Brain microvascular endothelial cell (primary cell): ENCODE measurements around the gene KRTAP9-6.
"Not testable (repeated sequence)": the region's sequence is repeated elsewhere in the genome, so short reads cannot be mapped to it uniquely, and the experiment has no call there.

Experiments
- DNase-seq: peaks from one replicate; pipeline ENCODE4 v3.0.0-alpha.2; 2020
- H3K27ac ChIP-seq: fragments of 250-450 bp; sonication (Bioruptor Pico); 2 replicates; pipeline ENCODE4 v1.5.1; 2020; ENCODE audit warnings: mild to moderate bottlenecking, moderate library complexity
- H3K27me3 ChIP-seq: fragments of 250-450 bp; sonication (Bioruptor Pico); replicated peaks from 2 replicates; pipeline ENCODE4 v1.5.1; 2020; ENCODE audit warnings: mild to moderate bottlenecking
- H3K36me3 ChIP-seq: fragments of 250-450 bp; sonication (Bioruptor Pico); replicated peaks from 2 replicates; pipeline ENCODE4 v1.5.1; 2020; ENCODE audit warnings: mild to moderate bottlenecking
- H3K4me3 ChIP-seq: 2 replicates; pipeline ENCODE4 v1.5.1; 2011; ENCODE audit warnings: low read depth, mild to moderate bottlenecking, control low read depth, low read length, moderate library complexity
- CTCF ChIP-seq: IDR thresholded peaks from 2 replicates; pipeline ENCODE4 v1.5.1; 2011; ENCODE audit warnings: low read depth, mild to moderate bottlenecking, moderate library complexity, low read length, control low read depth, inconsistent platforms; ENCODE audit errors: missing control alignments
- in situ Hi-C: cut with HindIII; loops from 2 replicates; pipeline ENCODE4 v1.10.0; 2017; ENCODE audit warnings: low sequenced_read_pairs, low pct_ligation_motif_present

Gene KRTAP9-6

GRCh38 chr17:41231731-41232130, 33.4 kb upstream of the KRTAP9-6 start:
- no peak for DNase-seq
- Histone ChIP-seq H3K4me3 (no peak overlapping the region), H3K36me3 (no peaks in the 10 kb centered on the region), H3K27me3 (no peaks in the 10 kb centered on the region), H3K27ac (no peak overlapping the region)
- TF ChIP-seq CTCF: no peak
- in situ Hi-C loops: no loop called here

GRCh38 chr17:41232399-41233105, 32.6 kb upstream of the KRTAP9-6 start, which contains the start of gene KRTAP9-3:
TSS of gene KRTAP9-3 (plus strand) at chr17:41232449. CDS start at chr17:41232502, 53 bp downstream.
- H3K27me3 ChIP-seq, H3K4me3 ChIP-seq, H3K36me3 ChIP-seq, in situ Hi-C loops, DNase-seq, H3K27ac ChIP-seq: not testable (repeated sequence)

DNA sequence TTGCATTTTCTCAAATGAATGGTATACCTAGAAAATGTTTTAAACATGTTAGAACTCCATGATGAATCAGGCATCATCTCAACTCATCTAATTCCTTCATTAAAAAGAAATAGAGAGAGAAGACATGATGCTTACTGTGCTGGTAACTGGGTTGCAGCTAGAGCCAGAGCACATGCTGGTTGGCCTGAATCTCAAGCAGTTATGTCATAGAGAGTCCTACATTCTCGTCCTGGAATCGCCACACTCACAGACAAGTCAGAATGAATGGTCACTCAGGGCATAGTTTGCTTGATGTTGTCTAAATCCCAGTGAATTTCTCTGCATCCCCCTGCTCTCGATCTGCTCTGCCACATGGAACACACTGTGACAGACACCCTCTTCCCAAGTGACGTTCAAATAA, 28.1 kb upstream of the KRTAP9-6 start:
- in situ Hi-C loops, DNase-seq, H3K36me3 ChIP-seq, H3K4me3 ChIP-seq, H3K27ac ChIP-seq, H3K27me3 ChIP-seq: not testable (repeated sequence)

DNA sequence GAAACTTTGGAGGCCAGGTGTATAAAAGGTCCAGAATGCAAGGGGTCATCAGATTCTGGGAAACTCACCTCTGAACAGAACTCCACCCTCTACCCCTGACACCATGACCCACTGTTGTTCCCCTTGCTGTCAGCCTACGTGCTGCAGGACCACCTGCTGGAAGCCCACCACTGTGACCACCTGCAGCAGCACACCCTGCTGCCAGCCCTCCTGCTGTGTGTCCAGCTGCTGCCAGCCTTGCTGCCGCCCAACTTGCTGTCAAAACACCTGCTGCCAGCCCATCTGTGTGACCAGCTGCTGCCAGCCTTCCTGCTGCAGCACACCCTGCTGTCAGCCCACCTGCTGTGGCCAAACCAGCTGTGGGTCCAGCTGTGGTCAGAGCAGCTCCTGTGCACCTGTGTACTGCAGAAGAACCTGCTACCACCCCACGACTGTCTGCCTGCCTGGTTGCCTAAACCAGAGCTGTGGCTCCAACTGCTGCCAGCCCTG, 27.2 kb upstream of the KRTAP9-6 start, which contains the start of gene KRTAP9-8:
Gene KRTAP9-8 (plus strand): TSS at position 51 of the 489 bp plus-strand sequence. CDS start 53 bp downstream, at position 104.
- H3K27me3 ChIP-seq, H3K36me3 ChIP-seq, H3K27ac ChIP-seq, in situ Hi-C loops, H3K4me3 ChIP-seq, DNase-seq: not testable (repeated sequence)

- H3K27me3 ChIP-seq, DNase-seq, in situ Hi-C loops, H3K36me3 ChIP-seq, H3K27ac ChIP-seq, H3K4me3 ChIP-seq: not testable (repeated sequence)
Observed at GRCh38 chr17:41246995-41247787, 18.0 kb upstream of the KRTAP9-6 start.

- H3K4me3 ChIP-seq, in situ Hi-C loops, H3K27me3 ChIP-seq, H3K27ac ChIP-seq, DNase-seq, H3K36me3 ChIP-seq: not testable (repeated sequence)
Observed at GRCh38 chr17:41249637-41250240, 15.4 kb upstream of the KRTAP9-6 start, which contains the start of gene KRTAP9-4. TSS of gene KRTAP9-4 (plus strand) at chr17:41249687. CDS start at chr17:41249721, 34 bp downstream.

GRCh38 chr17:41251261-41251660, 13.9 kb upstream of the KRTAP9-6 start:
- Histone ChIP-seq H3K27me3 (no peaks in the 10 kb centered on the region), H3K4me3 (no peak overlapping the region), H3K36me3 (no peaks in the 10 kb centered on the region), H3K27ac (no peak overlapping the region)
- TF ChIP-seq CTCF: no peak
- DNase-seq: no peak
- in situ Hi-C loops: no loop called here

- Histone ChIP-seq H3K27me3 (no peaks in the 10 kb centered on the region), H3K36me3 (no peaks in the 10 kb centered on the region), H3K27ac (no peak overlapping the region), H3K4me3 (no peak overlapping the region)
- no peak for DNase-seq
- in situ Hi-C loops: no loop called here
- TF ChIP-seq CTCF: no peak
Observed at GRCh38 chr17:41254861-41255260, 10.3 kb upstream of the KRTAP9-6 start.

- DNase-seq, H3K27ac ChIP-seq, in situ Hi-C loops, H3K27me3 ChIP-seq, H3K36me3 ChIP-seq, H3K4me3 ChIP-seq: not testable (repeated sequence)
Observed at GRCh38 chr17:41255381-41256290, 9.5 kb upstream of the KRTAP9-6 start, which contains the start of gene KRTAP9-9. TSS of gene KRTAP9-9 (plus strand) at chr17:41255384.
